HG03432 (cell line): ENCODE measurements around the gene CFAP97D2.
"Not testable (repeated sequence)": the region's sequence is repeated elsewhere in the genome, so short reads cannot be mapped to it uniquely, and the experiment has no call there.

Experiments used
- ATAC-seq: cut with Tn5 transposase; IDR thresholded peaks from one replicate; pipeline ENCODE4 v1.9.1; 2021; ENCODE audit warnings: mild to moderate bottlenecking, moderate library complexity; ENCODE audit not compliant: unreplicated experiment

CFAP97D2 gene

GRCh38 chr13:114230575-114230974, 51.5 kb downstream of the CFAP97D2 start:
- no peak for ATAC-seq

- no peak for ATAC-seq
Observed at GRCh38 chr13:114231886-114232285, 52.8 kb downstream of the CFAP97D2 start.

GRCh38 chr13:114234266-114234644, 55.2 kb downstream of the CFAP97D2 start:
- no peak for ATAC-seq

- peak; percentile 92 for ATAC-seq
Observed at GRCh38 chr13:114234645-114235421, 55.8 kb downstream of the CFAP97D2 start, which contains the start of gene CDC16. TSS of gene CDC16 (plus strand) at chr13:114234897. CDS start at chr13:114235085, 188 bp downstream.

- no peak for ATAC-seq
Observed at GRCh38 chr13:114235697-114236096, 56.6 kb downstream of the CFAP97D2 start.

- ATAC-seq: no peak
Observed at GRCh38 chr13:114236227-114236626, 57.2 kb downstream of the CFAP97D2 start.

GRCh38 chr13:114237415-114238112, 58.5 kb downstream of the CFAP97D2 start:
- ATAC-seq: no peak

- ATAC-seq: no peak
Observed at GRCh38 chr13:114241918-114242317, 62.9 kb downstream of the CFAP97D2 start.

GRCh38 chr13:114243971-114244370, 64.9 kb downstream of the CFAP97D2 start:
- ATAC-seq: no peak

- no peak for ATAC-seq
Observed at GRCh38 chr13:114244637-114245036, 65.6 kb downstream of the CFAP97D2 start.

- ATAC-seq: no peak
Observed at GRCh38 chr13:114248011-114248410, 69.0 kb downstream of the CFAP97D2 start.

GRCh38 chr13:114249077-114249476, 70.0 kb downstream of the CFAP97D2 start:
- no peak for ATAC-seq

- not testable (repeated sequence) for ATAC-seq
Observed at GRCh38 chr13:114251639-114252440, 72.8 kb downstream of the CFAP97D2 start.

GRCh38 chr13:114256547-114256946, 77.5 kb downstream of the CFAP97D2 start:
- no peak for ATAC-seq

- ATAC-seq: no peak
Observed at GRCh38 chr13:114257014-114257413, 78.0 kb downstream of the CFAP97D2 start.

GRCh38 chr13:114258589-114258988, 79.5 kb downstream of the CFAP97D2 start:
- no peak for ATAC-seq

- no peak for ATAC-seq
Observed at GRCh38 chr13:114259374-114259773, 80.3 kb downstream of the CFAP97D2 start.

GRCh38 chr13:114259974-114260373, 80.9 kb downstream of the CFAP97D2 start:
- no peak for ATAC-seq

GRCh38 chr13:114260814-114261213, 81.8 kb downstream of the CFAP97D2 start:
- no peak for ATAC-seq

- ATAC-seq: no peak
Observed at GRCh38 chr13:114261328-114261965, 82.4 kb downstream of the CFAP97D2 start.

- ATAC-seq: no peak
Observed at GRCh38 chr13:114263578-114263977, 84.5 kb downstream of the CFAP97D2 start.
